A673 (cell line): ENCODE measurements around the gene CRLF1.

Experiments
- CTCF ChIP-seq: fragments of 300-800, 200-600 bp; sonication (generic); conservative IDR thresholded peaks from 2 replicates; pipeline ENCODE4 v1.5.1; 2017; ENCODE audit warnings: low read depth, mild to moderate bottlenecking, antibody characterized with exemption, low read length, moderate library complexity, mixed read lengths
- EZH2 ChIP-seq: fragments of 200-600 bp; sonication (generic); IDR thresholded peaks from 2 replicates; pipeline ENCODE4 v1.6.1; 2017; ENCODE audit warnings: borderline replicate concordance, low read depth, mild to moderate bottlenecking, mixed read lengths, antibody characterized with exemption, low read length; ENCODE audit not compliant: poor library complexity, severe bottlenecking

DNA sequence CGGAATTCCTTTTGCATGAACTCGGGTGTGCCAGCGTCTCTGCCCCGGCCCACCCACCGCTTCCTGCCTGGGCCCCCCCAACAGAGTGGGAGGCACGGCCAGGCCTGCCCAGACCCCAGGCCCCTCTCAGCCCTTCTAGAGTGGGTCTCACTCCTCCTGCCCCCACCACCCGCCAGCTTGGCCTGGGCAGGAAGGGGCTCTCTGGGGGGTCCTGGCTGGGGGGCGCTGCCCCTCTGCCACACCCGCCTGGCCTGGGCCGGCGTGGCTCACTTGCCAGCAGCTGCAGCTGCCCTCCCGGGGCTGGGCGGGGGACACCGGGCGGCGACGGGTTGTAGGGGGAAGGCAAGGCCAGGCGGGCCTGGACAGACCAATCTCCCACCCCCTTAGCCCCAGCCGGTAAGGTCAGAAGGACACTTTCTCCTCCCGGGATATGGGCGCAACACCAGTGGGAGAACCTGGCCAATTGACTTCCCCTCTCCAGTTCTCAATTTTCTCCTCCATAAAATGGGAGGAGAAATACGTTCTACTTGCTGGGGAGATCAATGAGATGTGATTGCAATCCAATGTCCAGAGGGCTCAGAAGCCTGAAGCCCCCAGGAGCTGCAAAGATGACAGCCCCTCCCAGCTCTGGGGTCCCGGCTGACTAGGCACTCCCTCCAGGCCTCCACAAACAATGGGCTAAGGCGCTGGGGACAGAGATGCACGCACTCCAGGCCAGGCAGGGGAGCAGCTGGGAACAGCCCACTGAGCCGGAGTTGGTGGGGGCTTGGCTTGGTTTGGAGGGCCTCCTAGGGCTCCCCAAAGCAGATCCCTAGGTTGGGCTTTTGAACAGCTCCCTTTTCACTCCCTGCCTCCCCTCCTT is 2.4 kb downstream of the CRLF1 start:
- no peak for TF ChIP-seq CTCF
- TF ChIP-seq EZH2 = no peak
